C4-2B (cell line): ENCODE measurements around the gene PTPRA.

Experiments used
- CTCF ChIP-seq: fragments of 450-650 bp; conservative IDR thresholded peaks from 2 replicates; pipeline ENCODE4 v1.5.1; 2017; ENCODE audit warnings: mild to moderate bottlenecking
- ZFX ChIP-seq: fragments of 450-650 bp; IDR thresholded peaks from 2 replicates; pipeline ENCODE4 v1.6.1; 2017

- TF ChIP-seq ZFX (no peak), CTCF (no peak)
These were observed 45.1 kb downstream of the PTPRA start for GRCh38 chr20:2918096-2919049.
